Measurements from ENCODE around the gene ASB6.
"Not testable (repeated sequence)": the region's sequence is repeated elsewhere in the genome, so short reads cannot be mapped to it uniquely, and the experiment has no call there.

- not testable (repeated sequence) for TF ChIP-seq CTCF (IDR thresholded peaks at IDR 0.05); ZFX (IDR thresholded peaks at IDR 0.05; ENCODE audit: borderline replicate concordance)
Observed at GRCh38 chr9:129662239-129662638, 20.3 kb upstream of the ASB6 start.

All from 22Rv1 (cell line).